Fibroblast of pulmonary artery (primary cell): ENCODE measurements around the gene MYO1D.

Experiments
- DNase-seq: peaks from one replicate; pipeline ENCODE4 v3.0.0-alpha.2; 2010; ENCODE audit warnings: low read depth
- H3K4me3 ChIP-seq: replicated peaks from 2 replicates; pipeline ENCODE4 v1.5.1; 2011; ENCODE audit warnings: low read depth, mild to moderate bottlenecking, control low read depth, low read length, moderate library complexity
- TF ChIP-seq, protein P1 (sequence below): IDR thresholded peaks from 2 replicates; pipeline ENCODE4 v1.5.1; 2011; ENCODE audit warnings: mild to moderate bottlenecking, control low read depth, low read length, inconsistent platforms; ENCODE audit errors: missing control alignments

Gene MYO1D

GRCh38 chr17:32491371-32492263, 385.3 kb downstream of the MYO1D start:
- H3K4me3 ChIP-seq = no peak overlapping the region
- no peak for DNase-seq
- TF ChIP-seq, protein P1, sequence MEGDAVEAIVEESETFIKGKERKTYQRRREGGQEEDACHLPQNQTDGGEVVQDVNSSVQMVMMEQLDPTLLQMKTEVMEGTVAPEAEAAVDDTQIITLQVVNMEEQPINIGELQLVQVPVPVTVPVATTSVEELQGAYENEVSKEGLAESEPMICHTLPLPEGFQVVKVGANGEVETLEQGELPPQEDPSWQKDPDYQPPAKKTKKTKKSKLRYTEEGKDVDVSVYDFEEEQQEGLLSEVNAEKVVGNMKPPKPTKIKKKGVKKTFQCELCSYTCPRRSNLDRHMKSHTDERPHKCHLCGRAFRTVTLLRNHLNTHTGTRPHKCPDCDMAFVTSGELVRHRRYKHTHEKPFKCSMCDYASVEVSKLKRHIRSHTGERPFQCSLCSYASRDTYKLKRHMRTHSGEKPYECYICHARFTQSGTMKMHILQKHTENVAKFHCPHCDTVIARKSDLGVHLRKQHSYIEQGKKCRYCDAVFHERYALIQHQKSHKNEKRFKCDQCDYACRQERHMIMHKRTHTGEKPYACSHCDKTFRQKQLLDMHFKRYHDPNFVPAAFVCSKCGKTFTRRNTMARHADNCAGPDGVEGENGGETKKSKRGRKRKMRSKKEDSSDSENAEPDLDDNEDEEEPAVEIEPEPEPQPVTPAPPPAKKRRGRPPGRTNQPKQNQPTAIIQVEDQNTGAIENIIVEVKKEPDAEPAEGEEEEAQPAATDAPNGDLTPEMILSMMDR = no peak

DNA sequence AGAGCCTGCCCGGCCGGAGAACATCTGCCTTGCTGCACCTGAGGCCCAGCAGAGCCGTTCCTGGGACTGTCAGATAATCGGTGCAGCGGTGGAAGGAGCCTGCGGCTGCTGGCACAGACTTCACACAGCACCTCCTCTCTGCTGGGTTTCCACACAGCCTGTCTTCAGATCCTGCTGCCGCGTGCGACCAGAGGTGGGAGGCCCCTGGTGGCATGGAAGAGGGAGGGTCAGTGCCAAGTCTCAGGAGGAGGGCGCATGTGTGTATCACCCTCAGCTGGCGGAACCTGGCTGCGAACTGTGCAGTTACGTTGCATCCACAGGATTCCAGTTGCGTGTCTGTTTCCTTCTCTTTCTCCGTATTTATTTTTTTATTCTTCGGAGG, 386.8 kb downstream of the MYO1D start:
- TF ChIP-seq, protein P1 = no peak
- DNase-seq = no peak
- H3K4me3 ChIP-seq = no peak overlapping the region

DNA sequence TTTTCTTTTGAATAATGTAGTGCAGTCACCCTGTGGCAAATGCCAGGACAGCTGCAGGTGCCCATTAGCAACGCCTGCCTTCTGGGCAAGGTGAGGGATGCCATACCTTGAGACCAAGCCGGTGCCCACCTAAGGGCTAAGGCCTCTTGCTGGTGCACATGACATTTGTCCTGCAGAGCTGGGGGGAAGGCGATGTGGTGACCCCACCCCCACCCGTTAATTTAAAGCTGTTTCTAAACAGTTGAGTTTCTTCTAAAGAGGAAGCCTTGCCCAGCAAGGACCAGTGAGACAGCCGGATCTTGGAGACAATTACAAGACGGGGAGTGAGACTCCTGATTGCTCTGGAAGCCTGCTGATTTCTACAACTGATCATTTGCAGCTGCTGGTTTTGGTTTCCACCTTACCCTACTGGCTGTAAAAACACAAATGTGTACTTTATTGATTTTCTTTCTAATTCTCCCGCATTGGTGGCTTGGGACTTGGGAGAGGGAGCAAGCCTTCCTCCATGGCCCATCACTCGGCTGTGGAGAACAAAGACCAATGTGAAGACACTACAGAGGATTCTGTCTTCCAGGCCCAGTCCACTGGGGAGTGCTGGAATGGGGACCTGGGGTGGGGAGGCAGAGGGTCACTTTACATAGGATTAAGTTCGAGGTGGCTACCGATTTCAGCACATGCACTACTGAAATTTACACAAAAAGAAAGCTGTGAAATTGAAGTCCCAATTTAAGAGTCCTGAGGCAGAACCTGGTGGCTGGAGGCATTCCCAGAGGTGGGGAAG, 387.4 kb downstream of the MYO1D start:
- TF ChIP-seq, protein P1 = no peak
- DNase-seq = no peak
- no peak overlapping the region for H3K4me3 ChIP-seq

DNA sequence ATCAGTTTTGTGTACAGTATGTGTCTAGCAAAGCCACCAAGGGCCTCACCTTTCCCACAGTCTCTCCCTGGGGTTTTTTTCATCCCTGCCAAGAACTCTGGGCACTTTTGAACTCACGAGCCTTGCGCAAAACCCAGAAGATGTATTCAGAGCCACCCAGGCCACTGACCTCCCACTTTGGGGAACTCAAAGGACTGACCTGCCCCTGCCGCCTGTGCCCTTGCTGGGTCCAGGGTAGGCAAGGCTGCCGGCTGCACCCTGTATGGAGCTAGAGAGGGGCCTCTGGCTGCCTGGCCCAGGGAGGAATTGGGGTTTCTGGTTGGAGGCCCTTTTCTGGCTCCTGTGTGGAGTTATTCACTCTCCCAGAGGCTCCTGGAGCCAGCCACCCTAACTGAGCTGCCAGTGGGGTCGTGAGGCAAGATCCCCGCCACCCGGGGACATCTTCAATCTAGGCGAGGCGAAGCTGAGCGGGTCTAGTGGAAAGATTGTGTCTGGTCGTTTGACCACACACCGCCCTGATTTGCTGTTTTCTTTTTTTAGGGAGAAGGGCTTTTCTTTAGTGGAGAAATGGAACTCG, 388.2 kb downstream of the MYO1D start:
- no peak for DNase-seq
- TF ChIP-seq, protein P1 = no peak
- H3K4me3 ChIP-seq = no peak overlapping the region

DNA sequence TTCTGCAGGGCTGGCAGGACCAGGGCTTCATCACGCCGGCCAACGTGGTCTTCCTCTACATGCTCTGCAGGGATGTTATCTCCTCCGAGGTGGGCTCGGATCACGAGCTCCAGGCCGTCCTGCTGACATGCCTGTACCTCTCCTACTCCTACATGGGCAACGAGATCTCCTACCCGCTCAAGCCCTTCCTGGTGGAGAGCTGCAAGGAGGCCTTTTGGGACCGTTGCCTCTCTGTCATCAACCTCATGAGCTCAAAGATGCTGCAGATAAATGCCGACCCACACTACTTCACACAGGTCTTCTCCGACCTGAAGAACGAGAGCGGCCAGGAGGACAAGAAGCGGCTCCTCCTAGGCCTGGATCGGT, 388.8 kb downstream of the MYO1D start:
- H3K4me3 ChIP-seq = no peak overlapping the region
- TF ChIP-seq, protein P1 = no peak
- no peak for DNase-seq

GRCh38 chr17:32487473-32488176, 389.3 kb downstream of the MYO1D start:
- no peak for DNase-seq
- TF ChIP-seq, protein P1 = no peak
- peak overlapping the region; percentile 48 for H3K4me3 ChIP-seq
